ENCODE results near the gene AGBL1.

The AGBL1 gene

GRCh38 chr15:86661580-86661979 lies 581.9 kb downstream of the AGBL1 start:
- no peak for DNase-seq (ENCODE audit: low read depth, low spot score)
- TF ChIP-seq, protein P1, sequence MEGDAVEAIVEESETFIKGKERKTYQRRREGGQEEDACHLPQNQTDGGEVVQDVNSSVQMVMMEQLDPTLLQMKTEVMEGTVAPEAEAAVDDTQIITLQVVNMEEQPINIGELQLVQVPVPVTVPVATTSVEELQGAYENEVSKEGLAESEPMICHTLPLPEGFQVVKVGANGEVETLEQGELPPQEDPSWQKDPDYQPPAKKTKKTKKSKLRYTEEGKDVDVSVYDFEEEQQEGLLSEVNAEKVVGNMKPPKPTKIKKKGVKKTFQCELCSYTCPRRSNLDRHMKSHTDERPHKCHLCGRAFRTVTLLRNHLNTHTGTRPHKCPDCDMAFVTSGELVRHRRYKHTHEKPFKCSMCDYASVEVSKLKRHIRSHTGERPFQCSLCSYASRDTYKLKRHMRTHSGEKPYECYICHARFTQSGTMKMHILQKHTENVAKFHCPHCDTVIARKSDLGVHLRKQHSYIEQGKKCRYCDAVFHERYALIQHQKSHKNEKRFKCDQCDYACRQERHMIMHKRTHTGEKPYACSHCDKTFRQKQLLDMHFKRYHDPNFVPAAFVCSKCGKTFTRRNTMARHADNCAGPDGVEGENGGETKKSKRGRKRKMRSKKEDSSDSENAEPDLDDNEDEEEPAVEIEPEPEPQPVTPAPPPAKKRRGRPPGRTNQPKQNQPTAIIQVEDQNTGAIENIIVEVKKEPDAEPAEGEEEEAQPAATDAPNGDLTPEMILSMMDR (IDR thresholded peaks at IDR 0.05; ENCODE audit: insufficient read depth, low read length, missing control alignments), result no peak
- ChIA-PET POLR2A (no interaction called here), CTCF (no interaction called here)
- H3K4me3 ChIP-seq (ENCODE audit: low read depth, low read length), result no peak overlapping the region

- TF ChIP-seq, protein P1 (IDR thresholded peaks at IDR 0.05; ENCODE audit: insufficient read depth, low read length, missing control alignments), result no peak
- no peak for DNase-seq (ENCODE audit: low read depth, low spot score)
- no peak overlapping the region for H3K4me3 ChIP-seq (ENCODE audit: low read depth, low read length)
- ChIA-PET POLR2A (no interaction called here), CTCF (no interaction called here)
Measured at GRCh38 chr15:86663304-86663703, 583.6 kb downstream of the AGBL1 start.

- POLR2A ChIA-PET, result no interaction called here
- TF ChIP-seq, protein P1 (IDR thresholded peaks at IDR 0.05; ENCODE audit: insufficient read depth, low read length, missing control alignments), result no peak
- CTCF ChIA-PET, result no interaction called here
- no peak overlapping the region for H3K4me3 ChIP-seq (ENCODE audit: low read depth, low read length)
- no peak for DNase-seq (ENCODE audit: low read depth, low spot score)
Measured at GRCh38 chr15:86663979-86664378, 584.3 kb downstream of the AGBL1 start.

DNA sequence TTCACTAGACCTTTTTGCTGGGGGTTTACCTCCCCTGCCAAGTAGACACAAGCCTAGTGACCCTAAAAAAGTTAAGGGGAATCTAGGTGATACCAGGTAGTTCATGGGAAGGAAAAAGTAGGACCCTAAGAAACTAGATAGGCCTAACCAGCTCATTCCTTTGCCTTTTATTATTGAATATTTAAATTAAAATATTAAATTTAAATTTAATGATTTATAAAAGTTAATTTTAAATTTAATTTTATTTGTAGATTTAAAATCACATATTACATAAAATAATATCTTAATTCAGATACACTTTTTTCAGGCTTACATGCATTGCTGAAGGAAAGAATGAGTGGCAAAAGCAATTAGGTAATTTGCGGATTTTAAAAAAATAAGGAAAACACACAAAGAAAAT lies 584.9 kb downstream of the AGBL1 start:
- no peak for DNase-seq (ENCODE audit: low read depth, low spot score)
- TF ChIP-seq, protein P1 (IDR thresholded peaks at IDR 0.05; ENCODE audit: insufficient read depth, low read length, missing control alignments), result no peak
- POLR2A ChIA-PET, result no interaction called here
- no peak overlapping the region for H3K4me3 ChIP-seq (ENCODE audit: low read depth, low read length)
- CTCF ChIA-PET, result no interaction called here

DNA sequence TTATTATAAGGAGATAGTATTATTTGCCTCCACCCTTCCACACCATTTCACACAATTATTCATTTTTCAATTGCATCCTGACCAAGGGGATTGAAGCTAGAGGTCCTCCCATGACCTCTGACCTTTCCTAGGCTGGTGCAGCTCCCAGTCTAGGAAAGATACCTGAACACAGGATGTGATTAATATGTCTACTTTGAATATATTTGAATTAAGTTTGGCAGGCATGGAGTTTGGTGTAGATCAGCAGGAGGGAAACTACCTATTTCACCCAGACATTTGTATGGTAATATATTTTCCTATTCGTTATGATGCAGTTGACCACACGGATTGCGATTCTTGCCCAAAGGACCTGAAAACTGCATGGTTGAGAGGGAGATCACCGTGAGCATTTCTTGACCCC lies 596.3 kb downstream of the AGBL1 start:
- TF ChIP-seq, protein P1 (IDR thresholded peaks at IDR 0.05; ENCODE audit: insufficient read depth, low read length, missing control alignments), result no peak
- ChIA-PET POLR2A (no interaction called here), CTCF (no interaction called here)
- H3K4me3 ChIP-seq (ENCODE audit: low read depth, low read length), result no peak overlapping the region
- DNase-seq (ENCODE audit: low read depth, low spot score), result no peak

- DNase-seq (ENCODE audit: low read depth, low spot score), result no peak
- ChIA-PET POLR2A (no interaction called here), CTCF (no interaction called here)
- H3K4me3 ChIP-seq (ENCODE audit: low read depth, low read length), result no peak overlapping the region
- TF ChIP-seq, protein P1 (IDR thresholded peaks at IDR 0.05; ENCODE audit: insufficient read depth, low read length, missing control alignments), result no peak
Measured at GRCh38 chr15:86677278-86677677, 597.6 kb downstream of the AGBL1 start.
